Endothelial cell of umbilical vein (primary cell): Measurements from ENCODE around the gene SLC25A26.

Source experiments
- CTCF ChIP-seq, 2 donors: IDR thresholded peaks; 1 replicate in 1 of 2; 2 replicates in 1 of 2; pipeline ENCODE4 v1.5.1; 2011; ENCODE audit warnings: low read length in 2 of 2, mild to moderate bottlenecking in 2 of 2, moderate library complexity in 2 of 2, control low read depth in 1 of 2, inconsistent platforms in 1 of 2, low read depth in 1 of 2; ENCODE audit not compliant: insufficient read depth in 1 of 2; ENCODE audit errors: extremely low read depth in 1 of 2
- EZH2 ChIP-seq: IDR thresholded peaks from 2 replicates; pipeline ENCODE4 v1.6.1; 2012; ENCODE audit warnings: borderline replicate concordance, low read depth, mild to moderate bottlenecking, moderate library complexity, low read length, inconsistent platforms; ENCODE audit not compliant: severe bottlenecking
- GATA2 ChIP-seq: IDR thresholded peaks from 2 replicates; pipeline ENCODE4 v1.7.0; 2011; ENCODE audit warnings: low read depth, mild to moderate bottlenecking, moderate library complexity, mixed read lengths, low read length; ENCODE audit not compliant: insufficient read length, insufficient read depth
- JUN ChIP-seq: IDR thresholded peaks from 2 replicates; pipeline ENCODE4 v1.6.1; 2011; ENCODE audit warnings: borderline replicate concordance, low read depth; ENCODE audit not compliant: insufficient read length, insufficient read depth
- MAX ChIP-seq: IDR thresholded peaks from 2 replicates; pipeline ENCODE4 v1.6.1; 2011; ENCODE audit not compliant: insufficient read depth, insufficient read length
- MYC ChIP-seq: IDR thresholded peaks from one replicate; pipeline ENCODE4 v1.6.1; 2011; ENCODE audit warnings: mild to moderate bottlenecking, low read depth, low read length
- POLR2A ChIP-seq: IDR thresholded peaks from 2 replicates; pipeline ENCODE4 v1.6.1; 2012; ENCODE audit warnings: low read depth, mild to moderate bottlenecking, control low read depth, low read length
- POLR2AphosphoS5 ChIP-seq: IDR thresholded peaks from 2 replicates; pipeline ENCODE4 v1.6.1; 2012; ENCODE audit warnings: low read depth, mild to moderate bottlenecking, control low read depth, low read length, moderate library complexity; ENCODE audit not compliant: insufficient read depth

- TF ChIP-seq POLR2AphosphoS5 (no peak), POLR2A (no peak), CTCF (IDR thresholded peaks at IDR 0.05; ENCODE audit: extremely low read depth in 1 of 2, insufficient read depth in 1 of 2, low read depth in 1 of 2, low read length in 2 of 2) (no peak), GATA2 (no peak), MAX (no peak), EZH2 (no peak), MYC (no peak), JUN (no peak)
Observed at GRCh38 chr3:66215106-66215505, 5.7 kb upstream of the SLC25A26 start.
